HepG2 (cell line): ENCODE measurements around the gene INO80C. TPM values are rescaled to one million over a fixed set of nuclear protein-coding genes. Genes with fewer than 3 reads are reported as not detected.

Experiments used
- ARID3A ChIP-seq: IDR thresholded peaks from 2 replicates; pipeline ENCODE4 v1.6.1; 2012; ENCODE audit warnings: low read depth, low read length, improper control_type of control experiment
- ARNT ChIP-seq: fragments of 450-650 bp; IDR thresholded peaks from 2 replicates; pipeline ENCODE4 v1.6.1; 2017
- ATM ChIP-seq: fragments of 450-650 bp; IDR thresholded peaks from 2 replicates; pipeline ENCODE4 v1.7.1; 2017; ENCODE audit warnings: mild to moderate bottlenecking, borderline replicate concordance
- CEBPB ChIP-seq: IDR thresholded peaks from 2 replicates; pipeline ENCODE4 v1.6.1; 2011; ENCODE audit warnings: low read depth, low read length, improper control_type of control experiment, borderline replicate concordance
- EHMT2 ChIP-seq: fragments of 200-600 bp; sonication (generic); IDR thresholded peaks from 2 replicates; pipeline ENCODE4 v1.7.0; 2017; ENCODE audit warnings: antibody characterized with exemption, low read depth, low read length, borderline replicate concordance
- FOSL2 ChIP-seq: sonication (generic); formaldehyde crosslinking; IDR thresholded peaks from 2 replicates; pipeline ENCODE4 v1.4.0; 2020; ENCODE audit warnings: missing genetic modification reagents
- FOXK1 ChIP-seq: sonication (generic); formaldehyde crosslinking; IDR thresholded peaks from 2 replicates; pipeline ENCODE4 v1.4.0; 2020; ENCODE audit warnings: low read depth, missing genetic modification reagents, borderline replicate concordance
- HNF1B ChIP-seq: sonication (generic); formaldehyde crosslinking; IDR thresholded peaks from 2 replicates; pipeline ENCODE4 v1.5.1; 2020; ENCODE audit warnings: mild to moderate bottlenecking, moderate library complexity, missing genetic modification reagents
- MIXL1 ChIP-seq: IDR thresholded peaks from 2 replicates; pipeline ENCODE4 v1.6.1; 2016
- NBN ChIP-seq: fragments of 450-650 bp; conservative IDR thresholded peaks from 2 replicates; pipeline ENCODE4 v1.6.1; 2017
- NCOA5 ChIP-seq: sonication (generic); formaldehyde crosslinking; IDR thresholded peaks from 2 replicates; pipeline ENCODE4 v1.4.0; 2020; ENCODE audit warnings: missing genetic modification reagents
- NFE2L1 ChIP-seq: sonication (generic); formaldehyde crosslinking; IDR thresholded peaks from 2 replicates; pipeline ENCODE4 v1.4.0; 2020; ENCODE audit warnings: missing genetic modification reagents, mild to moderate bottlenecking, borderline replicate concordance
- NFYB ChIP-seq: sonication (generic); formaldehyde crosslinking; IDR thresholded peaks from 2 replicates; pipeline ENCODE4 v1.4.0; 2020; ENCODE audit warnings: missing genetic modification reagents
- POLR2G ChIP-seq: fragments of 200-400 bp; formaldehyde crosslinking; IDR thresholded peaks from 2 replicates; pipeline ENCODE4 v1.6.1; 2018; ENCODE audit warnings: mild to moderate bottlenecking, low read depth, low read length, moderate library complexity
- PTBP1 ChIP-seq: fragments of 200-400 bp; formaldehyde crosslinking; IDR thresholded peaks from 2 replicates; pipeline ENCODE4 v1.6.1; 2018; ENCODE audit warnings: low read length, low read depth; ENCODE audit not compliant: poor library complexity, severe bottlenecking
- SMC3 ChIP-seq: IDR thresholded peaks from 2 replicates; pipeline ENCODE4 v1.6.1; 2011; ENCODE audit warnings: low read length, improper control_type of control experiment
- SSRP1 ChIP-seq: IDR thresholded peaks from 2 replicates; pipeline ENCODE4 v1.6.1; 2016; ENCODE audit warnings: control low read depth
- TBP ChIP-seq: sonication (generic); formaldehyde crosslinking; IDR thresholded peaks from 2 replicates; pipeline ENCODE4 v1.5.0; 2020; ENCODE audit warnings: missing genetic modification reagents
- ZFP36L1 ChIP-seq: sonication (generic); formaldehyde crosslinking; IDR thresholded peaks from 2 replicates; pipeline ENCODE4 v1.8.0; 2022; ENCODE audit warnings: mild to moderate bottlenecking, missing genetic modification reagents, moderate library complexity
- ZNF547 ChIP-seq: sonication (generic); formaldehyde crosslinking; IDR thresholded peaks from 2 replicates; pipeline ENCODE4 v1.5.1; 2020; ENCODE audit warnings: mild to moderate bottlenecking, missing genetic modification reagents
- ZNF577 ChIP-seq: sonication (generic); formaldehyde crosslinking; IDR thresholded peaks from 2 replicates; pipeline ENCODE4 v1.4.0; 2020; ENCODE audit warnings: mild to moderate bottlenecking, low read depth, missing genetic modification reagents, borderline replicate concordance
- ZNF639 ChIP-seq: conservative IDR thresholded peaks from 2 replicates; pipeline ENCODE4 v1.6.1; 2018; ENCODE audit warnings: missing genetic modification reagents
- ZNF724P ChIP-seq: sonication (generic); formaldehyde crosslinking; IDR thresholded peaks from 2 replicates; pipeline ENCODE4 v1.8.0; 2022; ENCODE audit warnings: missing genetic modification reagents, borderline replicate concordance
- ZNF737 ChIP-seq: sonication (generic); formaldehyde crosslinking; IDR thresholded peaks from 2 replicates; pipeline ENCODE4 v1.5.0; 2020; ENCODE audit warnings: missing genetic modification reagents, mild to moderate bottlenecking, borderline replicate concordance
- ZNF772 ChIP-seq: sonication (generic); formaldehyde crosslinking; IDR thresholded peaks from 2 replicates; pipeline ENCODE4 v1.5.0; 2020; ENCODE audit warnings: mild to moderate bottlenecking, missing genetic modification reagents
- polyA plus RNA-seq, 8 experiments: library from polyadenylated mRNA; depleted of rRNA in 3 of 8; stranded (reverse) in 7 of 8; unstranded in 1 of 8; fragments of >200 nt; fragmentation: Illumina TruSeq in 4 of 8; extraction: Trizol in 4 of 8; gene quantifications; 2 replicates each; pipeline versions ENCODE4 v1.2.1 to v1.2.3, GENCODE V29; 2011 to 2016; ENCODE audit warnings: low read depth in 4 of 8, missing spikeins in 1 of 8, mixed read lengths in 1 of 8; ENCODE audit not compliant: insufficient read depth in 1 of 8
- total RNA-seq, 5 experiments: library from RNA; depleted of rRNA; stranded (reverse); fragments of >200 nt; fragmentation: Illumina TruSeq; extraction: Trizol; gene quantifications; 2 replicates each; pipeline ENCODE4 v1.2.3, GENCODE V29; 2016; ENCODE audit warnings: low read depth in 1 of 5
- TF ChIP-seq, protein P1 (sequence below): sonication (generic); formaldehyde crosslinking; IDR thresholded peaks from 2 replicates; pipeline ENCODE4 v1.4.0; 2020; ENCODE audit warnings: missing genetic modification reagents; ENCODE audit errors: not compliant biosample characterization
- TF ChIP-seq, protein P2 (sequence below): sonication (generic); formaldehyde crosslinking; IDR thresholded peaks from 2 replicates; pipeline ENCODE4 v1.5.0; 2020; ENCODE audit warnings: missing genetic modification reagents

The INO80C gene
- total and polyA plus RNA-seq, 2 of the 13 experiments (the other 11 are each of a cell fraction or from before 2014, with no cell fraction given) = 8.2 to 15.4 TPM

- TF ChIP-seq HNF1B (CRISPR knock-in tag) (no peak), FOSL2 (CRISPR knock-in tag) (no peak), NFE2L1 (CRISPR knock-in tag) (no peak), MIXL1 (no peak), ZNF577 (CRISPR knock-in tag) (no peak), ZNF724P (CRISPR knock-in tag) (no peak), SMC3 (no peak), ZNF639 (CRISPR knock-in tag) (no peak), NFYB (CRISPR knock-in tag) (no peak), ARNT (no peak), ZNF737 (CRISPR knock-in tag) (no peak), NBN (no peak), NCOA5 (CRISPR knock-in tag) (no peak), TBP (CRISPR knock-in tag) (no peak), ZFP36L1 (CRISPR knock-in tag) (no peak), EHMT2 (0 out of 2 replicates have a peak, but pooled peaks have one; percentile 25), PTBP1 (no peak), POLR2G (no peak), ZNF772 (no peak), FOXK1 (CRISPR knock-in tag) (no peak), CEBPB (0 out of 2 replicates have a peak, but pooled peaks have one; percentile 1), ARID3A (peak; percentile 78), ZNF547 (CRISPR knock-in tag) (no peak), ATM (no peak), SSRP1 (CRISPR knock-in tag) (no peak)
- TF ChIP-seq, protein P1, sequence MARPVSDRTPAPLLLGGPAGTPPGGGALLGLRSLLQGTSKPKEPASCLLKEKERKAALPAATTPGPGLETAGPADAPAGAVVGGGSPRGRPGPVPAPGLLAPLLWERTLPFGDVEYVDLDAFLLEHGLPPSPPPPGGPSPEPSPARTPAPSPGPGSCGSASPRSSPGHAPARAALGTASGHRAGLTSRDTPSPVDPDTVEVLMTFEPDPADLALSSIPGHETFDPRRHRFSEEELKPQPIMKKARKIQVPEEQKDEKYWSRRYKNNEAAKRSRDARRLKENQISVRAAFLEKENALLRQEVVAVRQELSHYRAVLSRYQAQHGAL (CRISPR knock-in tag) = no peak
- TF ChIP-seq, protein P2, sequence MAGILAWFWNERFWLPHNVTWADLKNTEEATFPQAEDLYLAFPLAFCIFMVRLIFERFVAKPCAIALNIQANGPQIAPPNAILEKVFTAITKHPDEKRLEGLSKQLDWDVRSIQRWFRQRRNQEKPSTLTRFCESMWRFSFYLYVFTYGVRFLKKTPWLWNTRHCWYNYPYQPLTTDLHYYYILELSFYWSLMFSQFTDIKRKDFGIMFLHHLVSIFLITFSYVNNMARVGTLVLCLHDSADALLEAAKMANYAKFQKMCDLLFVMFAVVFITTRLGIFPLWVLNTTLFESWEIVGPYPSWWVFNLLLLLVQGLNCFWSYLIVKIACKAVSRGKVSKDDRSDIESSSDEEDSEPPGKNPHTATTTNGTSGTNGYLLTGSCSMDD (CRISPR knock-in tag) = no peak
Measured at GRCh38 chr18:35481960-35482366, 15.8 kb downstream of the INO80C start (continued).
